DND-41 (cell line): ENCODE results near the gene NIT1.

Experiments
- ATAC-seq: fragments of 200-7000 bp; cut with Tn5 transposase; 3 replicates; pipeline ENCODE4 v1.9.1; 2021; ENCODE audit warnings: low read depth; ENCODE audit not compliant: insufficient read depth
- DNase-seq: peaks from one replicate; pipeline ENCODE4 v3.0.0-alpha.2; 2020
- H2AFZ ChIP-seq: 2 replicates; pipeline ENCODE4 v1.6.0; 2012; ENCODE audit warnings: low read depth, low read length
- H3K27ac ChIP-seq: 2 replicates; pipeline ENCODE4 v1.5.1; 2012; ENCODE audit warnings: low read length, inconsistent platforms
- H3K27me3 ChIP-seq: fragments of 200-600 bp; sonication (generic); 2 replicates; pipeline ENCODE4 v1.6.0; 2012; ENCODE audit warnings: low read length, mild to moderate bottlenecking, inconsistent platforms; ENCODE audit not compliant: insufficient read depth, poor library complexity
- H3K36me3 ChIP-seq: 2 replicates; pipeline ENCODE4 v1.5.1; 2012; ENCODE audit warnings: low read length, inconsistent platforms; ENCODE audit not compliant: insufficient read depth
- H3K4me1 ChIP-seq: 2 replicates; pipeline ENCODE4 v1.5.1; 2012; ENCODE audit warnings: mild to moderate bottlenecking, low read length; ENCODE audit not compliant: insufficient read depth
- H3K4me2 ChIP-seq: 2 replicates; pipeline ENCODE4 v1.6.0; 2012; ENCODE audit warnings: mild to moderate bottlenecking, moderate library complexity, low read length, inconsistent platforms; ENCODE audit not compliant: insufficient read depth
- H3K4me3 ChIP-seq, 2 experiments: fragments of 200-600 bp in 1 of 2; shearing (Covaris generic) in 1 of 2; 2 replicates each; pipeline ENCODE4 v1.5.1; 2012 to 2016; ENCODE audit warnings: inconsistent platforms in 2 of 2, low read length in 2 of 2, mild to moderate bottlenecking in 2 of 2, low read depth in 1 of 2, moderate library complexity in 1 of 2
- H3K79me2 ChIP-seq: 2 replicates; pipeline ENCODE4 v1.6.0; 2012; ENCODE audit warnings: low read length, inconsistent platforms; ENCODE audit not compliant: insufficient read depth
- H3K9ac ChIP-seq: 2 replicates; pipeline ENCODE4 v1.6.0; 2012; ENCODE audit warnings: low read depth, mild to moderate bottlenecking, inconsistent platforms, low read length, moderate library complexity
- H3K9me3 ChIP-seq: 2 replicates; pipeline ENCODE4 v1.5.1; 2012; ENCODE audit warnings: low read length, moderate library complexity, mild to moderate bottlenecking, inconsistent platforms; ENCODE audit not compliant: insufficient read depth, severe bottlenecking
- H4K20me1 ChIP-seq: 2 replicates; pipeline ENCODE4 v1.6.0; 2012; ENCODE audit warnings: low read length; ENCODE audit not compliant: insufficient read depth
- EZH2 ChIP-seq: IDR thresholded peaks from 3 replicates; pipeline ENCODE4 v1.6.1; 2012; ENCODE audit warnings: borderline replicate concordance, low read depth, mild to moderate bottlenecking, moderate library complexity, low read length, inconsistent platforms; ENCODE audit not compliant: severe bottlenecking
- TF ChIP-seq, protein P1 (sequence below): IDR thresholded peaks from 2 replicates; pipeline ENCODE4 v1.5.1; 2012; ENCODE audit warnings: borderline replicate concordance, low read length, moderate library complexity, mild to moderate bottlenecking; ENCODE audit not compliant: poor library complexity, severe bottlenecking; ENCODE audit errors: extremely low read depth

Gene NIT1

GRCh38 chr1:161106431-161106830 lies 11.5 kb upstream of the NIT1 start:
- no peak overlapping the region for H2AFZ ChIP-seq
- H3K79me2 ChIP-seq: peaks cover 84% of the 10 kb centered on the region
- H3K36me3 ChIP-seq: peaks cover 46% of the 10 kb centered on the region
- no peaks in the 10 kb centered on the region for H3K4me1 ChIP-seq
- H3K4me3 ChIP-seq: no peak overlapping the region
- H3K9ac ChIP-seq: no peak overlapping the region
- no peak overlapping the region for H3K4me2 ChIP-seq
- no peaks in the 10 kb centered on the region for H3K27me3 ChIP-seq
- no peak for ATAC-seq
- DNase-seq: no peak
- H3K27ac ChIP-seq: no peak overlapping the region
- no peaks in the 10 kb centered on the region for H3K9me3 ChIP-seq
- peaks cover 36% of the 10 kb centered on the region for H4K20me1 ChIP-seq
- TF ChIP-seq EZH2: no peak
- TF ChIP-seq, protein P1, sequence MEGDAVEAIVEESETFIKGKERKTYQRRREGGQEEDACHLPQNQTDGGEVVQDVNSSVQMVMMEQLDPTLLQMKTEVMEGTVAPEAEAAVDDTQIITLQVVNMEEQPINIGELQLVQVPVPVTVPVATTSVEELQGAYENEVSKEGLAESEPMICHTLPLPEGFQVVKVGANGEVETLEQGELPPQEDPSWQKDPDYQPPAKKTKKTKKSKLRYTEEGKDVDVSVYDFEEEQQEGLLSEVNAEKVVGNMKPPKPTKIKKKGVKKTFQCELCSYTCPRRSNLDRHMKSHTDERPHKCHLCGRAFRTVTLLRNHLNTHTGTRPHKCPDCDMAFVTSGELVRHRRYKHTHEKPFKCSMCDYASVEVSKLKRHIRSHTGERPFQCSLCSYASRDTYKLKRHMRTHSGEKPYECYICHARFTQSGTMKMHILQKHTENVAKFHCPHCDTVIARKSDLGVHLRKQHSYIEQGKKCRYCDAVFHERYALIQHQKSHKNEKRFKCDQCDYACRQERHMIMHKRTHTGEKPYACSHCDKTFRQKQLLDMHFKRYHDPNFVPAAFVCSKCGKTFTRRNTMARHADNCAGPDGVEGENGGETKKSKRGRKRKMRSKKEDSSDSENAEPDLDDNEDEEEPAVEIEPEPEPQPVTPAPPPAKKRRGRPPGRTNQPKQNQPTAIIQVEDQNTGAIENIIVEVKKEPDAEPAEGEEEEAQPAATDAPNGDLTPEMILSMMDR: no peak

GRCh38 chr1:161111117-161111516 lies 6.8 kb upstream of the NIT1 start:
- Histone ChIP-seq H3K4me1 (peaks cover 30% of the 10 kb centered on the region), H2AFZ (no peak overlapping the region), H3K4me3 (no peak overlapping the region; a peak in 1 of 4 replicates), H3K9ac (no peak overlapping the region), H3K27me3 (no peaks in the 10 kb centered on the region), H3K27ac (no peak overlapping the region), H3K9me3 (no peaks in the 10 kb centered on the region), H3K4me2 (no peak overlapping the region), H3K36me3 (peaks cover 50% of the 10 kb centered on the region), H4K20me1 (peaks cover 56% of the 10 kb centered on the region; the same call in 1 of the 2 replicates), H3K79me2 (peaks cover 96% of the 10 kb centered on the region)
- no peak for DNase-seq
- TF ChIP-seq EZH2: no peak
- TF ChIP-seq, protein P1: no peak
- ATAC-seq: no peak

GRCh38 chr1:161111527-161111926 lies 6.4 kb upstream of the NIT1 start:
- Histone ChIP-seq H3K36me3 (peaks cover 47% of the 10 kb centered on the region), H3K4me3 (no peak overlapping the region; a peak in 1 of 4 replicates), H3K27ac (no peak overlapping the region), H2AFZ (no peak overlapping the region), H3K9me3 (no peaks in the 10 kb centered on the region), H3K4me1 (peaks cover 34% of the 10 kb centered on the region), H3K9ac (no peak overlapping the region), H3K4me2 (no peak overlapping the region), H3K27me3 (no peaks in the 10 kb centered on the region), H3K79me2 (peaks cover 96% of the 10 kb centered on the region), H4K20me1 (peaks cover 56% of the 10 kb centered on the region; the same call in 1 of the 2 replicates)
- DNase-seq: no peak
- ATAC-seq: no peak
- TF ChIP-seq, protein P1: no peak
- TF ChIP-seq EZH2: no peak
